Caco-2 (cell line): Measurements from ENCODE around the gene MYT1. TPM values are rescaled to one million over a fixed set of nuclear protein-coding genes. Genes with fewer than 3 reads are reported as not detected.
"Not testable (repeated sequence)": the region's sequence is repeated elsewhere in the genome, so short reads cannot be mapped to it uniquely, and the experiment has no call there.

Experiments
- BruUV-seq: library from RNA; stranded (reverse); fragments of 400-500 nt; replicated peaks from 2 replicates; lab custom pipeline; 2021; lab: Mats Ljungman, UMichigan
- CTCF ChIA-PET: fragments of 300-600 bp; sonication (Branson Sonifier 250); formaldehyde crosslinking; loops from one replicate; lab custom pipeline; 2022; ENCODE audit warnings: antibody characterized with exemption; lab: Charles Lee
- POLR2A ChIA-PET: fragments of 300-600 bp; sonication (Branson Sonifier 250); formaldehyde crosslinking; loops from one replicate; lab custom pipeline; 2022; ENCODE audit warnings: antibody characterized with exemption; lab: Charles Lee
- DNase-seq, 2 experiments: peaks; one replicate each; pipeline versions ENCODE4 v3.0.0 to v3.0.0-alpha.2; 2020 to 2022
- H3K27me3 ChIP-seq: replicated peaks from 2 replicates; pipeline ENCODE4 v1.6.0; 2011; ENCODE audit warnings: low read length; ENCODE audit not compliant: control insufficient read depth, insufficient read depth
- H3K36me3 ChIP-seq: 2 replicates; pipeline ENCODE4 v1.5.1; 2011; ENCODE audit warnings: low read length; ENCODE audit not compliant: control insufficient read depth, insufficient read depth
- H3K4me1 ChIP-seq: fragments of 250-450 bp; sonication (Bioruptor Pico); 2 replicates; pipeline ENCODE4 v1.5.1; 2020; ENCODE audit warnings: mild to moderate bottlenecking
- H3K4me3 ChIP-seq: 2 replicates; pipeline ENCODE4 v1.5.1; 2011; ENCODE audit warnings: low read depth, mild to moderate bottlenecking, control low read depth, low read length
- H3K9me3 ChIP-seq: fragments of 250-450 bp; sonication (Bioruptor Pico); 2 replicates; pipeline ENCODE4 v1.5.1; 2020; ENCODE audit warnings: mild to moderate bottlenecking, moderate library complexity
- H3K27ac Mint-ChIP-seq: one replicate; pipeline ENCODE4 v1.8.0; 2022; ENCODE audit warnings: mixed read lengths; ENCODE audit not compliant: unreplicated experiment
- H3K27me3 Mint-ChIP-seq: one replicate; pipeline ENCODE4 v1.8.0; 2022; ENCODE audit warnings: mixed read lengths; ENCODE audit not compliant: insufficient read depth, unreplicated experiment
- H3K36me3 Mint-ChIP-seq: one replicate; pipeline ENCODE4 v1.8.0; 2022; ENCODE audit warnings: mild to moderate bottlenecking, mixed read lengths; ENCODE audit not compliant: insufficient read depth, unreplicated experiment
- H3K4me1 Mint-ChIP-seq: one replicate; pipeline ENCODE4 v1.8.0; 2022; ENCODE audit warnings: low read depth, mixed read lengths; ENCODE audit not compliant: unreplicated experiment
- H3K4me3 Mint-ChIP-seq: one replicate; pipeline ENCODE4 v1.8.0; 2022; ENCODE audit warnings: mild to moderate bottlenecking, moderate library complexity, mixed read lengths; ENCODE audit not compliant: unreplicated experiment
- H3K9me3 Mint-ChIP-seq: one replicate; pipeline ENCODE4 v1.8.0; 2022; ENCODE audit warnings: mixed read lengths; ENCODE audit not compliant: unreplicated experiment
- intact Hi-C: fragments of 100-400 bp; cut with micrococcal nuclease; formaldehyde crosslinking; loops from one replicate; pipeline ENCODE4 v1.10.0; 2022; ENCODE audit not compliant: unreplicated experiment
- total RNA-seq: library from RNA; stranded (reverse); gene quantifications from 2 replicates; pipeline ENCODE4 v1.2.3, GENCODE V29; 2022
- TF ChIP-seq, protein P1 (sequence below), 2 experiments: fragments of 200-600 bp in 1 of 2; IDR thresholded peaks; 1 replicate in 1 of 2; 2 replicates in 1 of 2; pipeline versions ENCODE4 v1.5.1 to v1.8.0; 2011 to 2022; ENCODE audit warnings: antibody characterized with exemption in 1 of 2, control low read depth in 1 of 2, inconsistent platforms in 1 of 2, low read depth in 1 of 2, low read length in 1 of 2, mild to moderate bottlenecking in 1 of 2, moderate library complexity in 1 of 2; ENCODE audit not compliant: insufficient read depth in 1 of 2, severe bottlenecking in 1 of 2, unreplicated experiment in 1 of 2

The MYT1 gene
- total RNA-seq, 1 experiment from 2014 or later = 0.25 TPM

DNA sequence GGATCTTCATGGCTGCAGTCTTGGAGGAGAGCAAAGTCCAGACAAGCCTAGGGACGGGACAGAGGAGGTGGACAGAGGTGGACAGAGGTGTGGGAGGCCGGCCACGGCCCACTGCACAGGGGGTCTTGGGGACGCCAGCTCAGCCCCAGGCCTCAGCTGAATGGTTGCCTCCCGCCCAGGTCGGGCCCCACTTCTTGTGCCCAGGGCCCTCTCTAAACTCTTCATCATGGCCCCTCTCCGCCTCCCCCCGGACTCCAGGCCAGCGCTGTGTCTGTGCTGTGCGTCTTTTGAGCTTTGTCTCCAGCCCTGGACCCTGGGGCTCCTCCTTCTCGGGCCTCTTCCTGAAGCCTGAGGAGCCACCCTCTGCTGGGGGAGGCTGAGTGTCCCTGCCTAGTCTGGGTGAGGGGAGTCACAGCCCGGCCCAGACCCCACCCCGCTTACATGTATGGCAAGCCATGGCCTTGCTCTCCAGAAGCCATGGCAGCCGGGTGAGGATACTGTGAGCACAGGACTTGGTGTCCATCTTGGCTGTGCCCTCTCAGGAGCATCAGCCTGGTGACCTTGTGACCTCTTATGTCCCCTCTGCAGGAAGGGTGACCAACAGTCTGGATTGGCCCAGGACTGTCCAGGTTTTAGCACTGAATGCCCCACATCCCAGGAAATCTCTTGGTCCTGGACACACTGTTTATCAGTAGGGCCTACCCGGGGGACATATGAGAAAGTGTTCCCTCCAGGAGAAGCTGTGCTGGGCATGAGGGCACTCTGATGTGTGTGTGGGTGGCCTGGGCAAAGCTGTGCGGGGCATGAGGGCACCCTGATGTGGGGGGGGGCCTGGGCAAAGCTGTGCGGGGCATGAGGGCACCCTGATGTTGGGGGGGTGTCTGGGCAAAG is 47.5 kb upstream of the MYT1 start:
- Histone ChIP-seq H3K36me3 (no peaks in the 10 kb centered on the region), H3K4me1 (no peaks in the 10 kb centered on the region), H3K27me3 (no peaks in the 10 kb centered on the region), H3K4me3 (no peak overlapping the region), H3K9me3 (no peaks in the 10 kb centered on the region)
- TF ChIP-seq, protein P1, sequence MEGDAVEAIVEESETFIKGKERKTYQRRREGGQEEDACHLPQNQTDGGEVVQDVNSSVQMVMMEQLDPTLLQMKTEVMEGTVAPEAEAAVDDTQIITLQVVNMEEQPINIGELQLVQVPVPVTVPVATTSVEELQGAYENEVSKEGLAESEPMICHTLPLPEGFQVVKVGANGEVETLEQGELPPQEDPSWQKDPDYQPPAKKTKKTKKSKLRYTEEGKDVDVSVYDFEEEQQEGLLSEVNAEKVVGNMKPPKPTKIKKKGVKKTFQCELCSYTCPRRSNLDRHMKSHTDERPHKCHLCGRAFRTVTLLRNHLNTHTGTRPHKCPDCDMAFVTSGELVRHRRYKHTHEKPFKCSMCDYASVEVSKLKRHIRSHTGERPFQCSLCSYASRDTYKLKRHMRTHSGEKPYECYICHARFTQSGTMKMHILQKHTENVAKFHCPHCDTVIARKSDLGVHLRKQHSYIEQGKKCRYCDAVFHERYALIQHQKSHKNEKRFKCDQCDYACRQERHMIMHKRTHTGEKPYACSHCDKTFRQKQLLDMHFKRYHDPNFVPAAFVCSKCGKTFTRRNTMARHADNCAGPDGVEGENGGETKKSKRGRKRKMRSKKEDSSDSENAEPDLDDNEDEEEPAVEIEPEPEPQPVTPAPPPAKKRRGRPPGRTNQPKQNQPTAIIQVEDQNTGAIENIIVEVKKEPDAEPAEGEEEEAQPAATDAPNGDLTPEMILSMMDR (IDR thresholded peaks at IDR 0.05; ENCODE audit: insufficient read depth in 1 of 2, low read depth in 1 of 2, low read length in 1 of 2, severe bottlenecking in 1 of 2, unreplicated experiment in 1 of 2) = no peak
- intact Hi-C loops = no loop called here
- peak; percentile 10 to 56 for DNase-seq
- ChIA-PET CTCF (interaction anchor here (0.5 to 2.7 kb wide), 6 partner anchors 15 to 1869 kb away, joined by 3 to 15 read pairs (median 6); partner anchors contain the start of gene LKAAEAR1), POLR2A (no interaction called here)
- H3K36me3 Mint-ChIP-seq = peaks cover 7% of the 10 kb centered on the region
- H3K27ac Mint-ChIP-seq = no peak overlapping the region
- peaks cover 9% of the 10 kb centered on the region for H3K27me3 Mint-ChIP-seq
- no peaks in the 10 kb centered on the region for H3K9me3 Mint-ChIP-seq
- H3K4me3 Mint-ChIP-seq = no peak overlapping the region
- no TSS peak for BruUV-seq
- no peaks in the 10 kb centered on the region for H3K4me1 Mint-ChIP-seq

DNA sequence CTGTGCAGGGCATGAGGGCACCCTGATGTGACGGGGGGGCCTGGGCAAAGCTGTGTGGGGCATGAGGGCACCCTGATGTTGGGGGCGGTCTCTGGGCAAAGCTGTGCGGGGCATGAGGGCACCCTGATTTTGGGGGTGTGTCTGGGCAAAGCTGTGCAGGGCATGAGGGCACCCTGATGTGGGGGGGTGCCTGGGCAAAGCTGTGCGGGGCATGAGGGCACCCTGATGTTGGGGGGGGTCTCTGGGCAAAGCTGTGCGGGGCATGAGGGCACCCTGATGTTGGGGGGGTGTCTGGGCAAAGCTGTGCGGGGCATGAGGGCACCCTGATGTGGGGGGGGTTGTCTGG is 46.8 kb upstream of the MYT1 start:
- POLR2A ChIA-PET, H3K27me3 ChIP-seq, H3K4me3 ChIP-seq, H3K27ac Mint-ChIP-seq, H3K4me3 Mint-ChIP-seq, H3K9me3 Mint-ChIP-seq, H3K36me3 ChIP-seq, H3K36me3 Mint-ChIP-seq, BruUV-seq, H3K4me1 Mint-ChIP-seq, H3K4me1 ChIP-seq, H3K9me3 ChIP-seq, intact Hi-C loops: not testable (repeated sequence)
- CTCF ChIA-PET = interaction anchor here (0.6 to 2.7 kb wide), 3 partner anchors 24 to 47 kb away, joined by 3 to 11 read pairs (median 6); partner anchors contain the start of gene LKAAEAR1
- H3K27me3 Mint-ChIP-seq = peaks cover 13% of the 10 kb centered on the region
- DNase-seq = peak in 1 of 2 experiments; percentile 26

DNA sequence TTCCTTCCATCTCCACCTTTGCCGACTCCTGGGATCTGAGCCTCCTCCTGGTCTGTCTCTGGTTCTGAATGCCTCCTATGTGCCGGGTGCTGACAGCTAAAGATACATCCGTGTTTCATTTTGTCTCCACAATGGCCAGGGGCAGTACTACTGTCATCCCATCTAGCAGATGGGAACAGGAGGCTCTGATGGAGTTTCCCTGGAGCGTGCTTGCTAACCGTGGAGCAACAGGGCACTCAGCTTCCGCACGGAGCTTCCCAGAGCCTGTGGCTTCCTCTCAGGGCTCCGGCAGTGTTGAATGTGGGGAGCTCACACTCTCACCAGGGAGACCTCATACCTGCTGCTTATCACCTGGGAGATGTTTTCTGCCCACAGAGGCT is 45.0 kb upstream of the MYT1 start:
- BruUV-seq = no TSS peak
- H3K27me3 Mint-ChIP-seq = peaks cover 14% of the 10 kb centered on the region
- Histone ChIP-seq H3K4me3 (no peak overlapping the region), H3K9me3 (no peaks in the 10 kb centered on the region; the same call in 1 of the 2 replicates), H3K4me1 (no peaks in the 10 kb centered on the region), H3K27me3 (no peaks in the 10 kb centered on the region), H3K36me3 (no peaks in the 10 kb centered on the region)
- no peak overlapping the region for H3K4me3 Mint-ChIP-seq
- ChIA-PET CTCF (interaction anchor here (0.8 to 4.1 kb wide), 7 partner anchors 8 to 80 kb away, joined by 3 to 51 read pairs (median 13); partner anchors contain the start of genes LKAAEAR1 and TCEA2), POLR2A (no interaction called here)
- intact Hi-C loops = no loop called here
- TF ChIP-seq, protein P1 (IDR thresholded peaks at IDR 0.05; ENCODE audit: insufficient read depth in 1 of 2, low read depth in 1 of 2, low read length in 1 of 2, severe bottlenecking in 1 of 2, unreplicated experiment in 1 of 2) = no peak
- no peak overlapping the region for H3K27ac Mint-ChIP-seq
- H3K4me1 Mint-ChIP-seq = no peaks in the 10 kb centered on the region
- H3K36me3 Mint-ChIP-seq = peaks cover 7% of the 10 kb centered on the region
- H3K9me3 Mint-ChIP-seq = no peaks in the 10 kb centered on the region
- peak in 1 of 2 experiments; percentile 59 for DNase-seq
